ENCODE measurements around the gene GPR82. TPM values are rescaled to one million over a fixed set of nuclear protein-coding genes. Genes with fewer than 3 reads are reported as not detected.

The GPR82 gene
- total and polyA plus RNA-seq, 10 of the 15 experiments (the other 5 are each of a cell fraction or from before 2014, with no cell fraction given): 0.23 to 1.7 (median 0.56) TPM

- TF ChIP-seq HDAC6 (IDR thresholded peaks at IDR 0.05; ENCODE audit: unreplicated experiment) (no peak), MEF2B (IDR thresholded peaks at IDR 0.05; ENCODE audit: partially characterized antibody, poor library complexity, severe bottlenecking) (peak; percentile 84), POLR2AphosphoS2 (IDR thresholded peaks at IDR 0.05; ENCODE audit: low read depth, low read length) (no peak), RELA (IDR thresholded peaks at IDR 0.05; ENCODE audit: borderline replicate concordance, partially characterized antibody) (no peak), CHD1 (IDR thresholded peaks at IDR 0.05; ENCODE audit: low read depth, low read length) (no peak), SRF (IDR thresholded peaks at IDR 0.05; ENCODE audit: low read depth in 2 of 2, low read length in 2 of 2) (no peak), REST (IDR thresholded peaks at IDR 0.05; ENCODE audit: low read depth, low read length) (no peak), CBFB (IDR thresholded peaks at IDR 0.05; ENCODE audit: low read depth) (peak; percentile 57; the same call in 1 of the 2 replicates), POLR2A (IDR thresholded peaks at IDR 0.05; ENCODE audit: low read depth, low read length) (no peak), MAX (IDR thresholded peaks at IDR 0.05; ENCODE audit: low read depth, low read length) (no peak), EZH2 (IDR thresholded peaks at IDR 0.05; ENCODE audit: borderline replicate concordance, control insufficient read depth, low read depth, low read length) (no peak), BRCA1 (IDR thresholded peaks at IDR 0.05; ENCODE audit: low read depth, low read length) (no peak), BHLHE40 (IDR thresholded peaks at IDR 0.05; ENCODE audit: borderline replicate concordance in 1 of 2, low read depth in 2 of 2, low read length in 1 of 2) (peak; percentile 83 to 84), MTA2 (IDR thresholded peaks at IDR 0.05; ENCODE audit: low read depth) (peak; percentile 87), MEF2A (IDR thresholded peaks at IDR 0.05; ENCODE audit: insufficient read depth, low read depth, low read length) (peak; percentile 89), ZNF592 (IDR thresholded peaks at IDR 0.05) (no peak), E4F1 (IDR thresholded peaks at IDR 0.05; ENCODE audit: borderline replicate concordance, partially characterized antibody) (no peak), RFX5 (IDR thresholded peaks at IDR 0.05; ENCODE audit: low read depth, low read length) (no peak), ZNF207 (IDR thresholded peaks at IDR 0.05; ENCODE audit: borderline replicate concordance) (no peak), IKZF2 (IDR thresholded peaks at IDR 0.05) (peak; percentile 93 to 94), HCFC1 (IDR thresholded peaks at IDR 0.05; ENCODE audit: low read length) (no peak), MTA3 (IDR thresholded peaks at IDR 0.05; ENCODE audit: borderline replicate concordance, low read length) (peak; percentile 81)
These were observed 10.0 kb downstream of the GPR82 start (continued) for GRCh38 chrX:41733939-41734338.

Measured in GM12878 (cell line).